Neural progenitor cell (in vitro differentiated cells): ENCODE measurements around the gene PRDM16.

Experiments used
- CTCF ChIP-seq: fragments of 200-600 bp; sonication (generic); IDR thresholded peaks from 2 replicates; pipeline ENCODE4 v1.5.1; 2017; ENCODE audit warnings: antibody characterized with exemption, mild to moderate bottlenecking
- EZH2 ChIP-seq: fragments of 200-600 bp; sonication (generic); IDR thresholded peaks from 2 replicates; pipeline ENCODE4 v1.6.1; 2017; ENCODE audit warnings: antibody characterized with exemption, mild to moderate bottlenecking, moderate library complexity
- EZH2phosphoT487 ChIP-seq: fragments of 200-600 bp; sonication (generic); IDR thresholded peaks from 2 replicates; pipeline ENCODE4 v1.6.1; 2017; ENCODE audit warnings: antibody characterized with exemption

GRCh38 chr1:3290915-3291314 is 221.9 kb downstream of the PRDM16 start:
- TF ChIP-seq CTCF (no peak), EZH2 (no peak), EZH2phosphoT487 (no peak)
